HG02588 (cell line): ENCODE results near the gene GRAMD1B.

ENCODE experiments used
- ATAC-seq: cut with Tn5 transposase; IDR thresholded peaks from one replicate; pipeline ENCODE4 v1.9.1; 2021; ENCODE audit warnings: mild to moderate bottlenecking, moderate library complexity; ENCODE audit not compliant: unreplicated experiment

The GRAMD1B gene

DNA sequence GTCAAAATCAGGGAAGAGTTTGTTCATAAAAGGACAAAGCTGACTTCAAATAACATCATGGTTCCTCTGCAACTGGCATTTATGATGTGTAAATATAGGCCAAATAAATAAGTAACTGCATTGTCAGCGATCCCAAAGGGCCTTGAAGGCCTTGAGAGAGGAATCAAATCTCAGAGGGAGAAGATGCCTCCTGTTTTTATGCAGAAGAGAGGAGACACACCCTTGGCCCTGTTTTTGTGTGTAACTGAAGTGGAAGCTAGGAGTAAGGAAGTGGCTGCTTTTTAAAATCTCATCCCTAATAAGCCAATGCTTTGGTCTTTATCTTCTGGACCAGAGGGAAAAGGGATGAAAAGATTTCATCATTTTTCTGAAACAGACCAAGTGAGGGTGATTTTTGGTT lies 240.0 kb downstream of the GRAMD1B start:
- no peak for ATAC-seq

- ATAC-seq: no peak
Measured at GRCh38 chr11:123671534-123671933, 241.5 kb downstream of the GRAMD1B start.

- no peak for ATAC-seq
Measured at GRCh38 chr11:123672568-123672967, 242.5 kb downstream of the GRAMD1B start.

GRCh38 chr11:123674297-123674696 lies 244.2 kb downstream of the GRAMD1B start:
- no peak for ATAC-seq
